GM15510 (cell line): ENCODE data around the gene PPOX.

Experiments
- POLR2A ChIP-seq: IDR thresholded peaks from 3 replicates; pipeline ENCODE4 v1.6.1; 2011; ENCODE audit warnings: borderline replicate concordance; ENCODE audit not compliant: insufficient read length; ENCODE audit errors: extremely low read depth

PPOX gene

GRCh38 chr1:161177936-161178244 is 11.7 kb downstream of the PPOX start:
- TF ChIP-seq POLR2A = no peak

GRCh38 chr1:161179698-161180097 is 13.5 kb downstream of the PPOX start:
- TF ChIP-seq POLR2A = no peak

GRCh38 chr1:161180639-161181038 is 14.4 kb downstream of the PPOX start:
- TF ChIP-seq POLR2A = no peak

GRCh38 chr1:161182214-161182613 is 16.0 kb downstream of the PPOX start:
- no peak for TF ChIP-seq POLR2A

GRCh38 chr1:161185282-161185682 is 19.1 kb downstream of the PPOX start:
- peak; percentile 28 for TF ChIP-seq POLR2A

- TF ChIP-seq POLR2A = no peak
Measured at GRCh38 chr1:161185732-161186311, 19.6 kb downstream of the PPOX start.

GRCh38 chr1:161187311-161187710 is 21.1 kb downstream of the PPOX start:
- no peak for TF ChIP-seq POLR2A

GRCh38 chr1:161188381-161188780 is 22.2 kb downstream of the PPOX start:
- no peak for TF ChIP-seq POLR2A

- TF ChIP-seq POLR2A = no peak
Measured at GRCh38 chr1:161189036-161189435, 22.8 kb downstream of the PPOX start.

GRCh38 chr1:161190962-161191521 is 24.8 kb downstream of the PPOX start:
- no peak for TF ChIP-seq POLR2A

GRCh38 chr1:161191971-161192370 is 25.7 kb downstream of the PPOX start:
- TF ChIP-seq POLR2A = no peak

GRCh38 chr1:161192476-161193465 is 26.5 kb downstream of the PPOX start:
- TF ChIP-seq POLR2A = no peak

- TF ChIP-seq POLR2A = no peak
Measured at GRCh38 chr1:161193561-161194235, 27.5 kb downstream of the PPOX start.

GRCh38 chr1:161195171-161195570 is 28.9 kb downstream of the PPOX start:
- no peak for TF ChIP-seq POLR2A

- TF ChIP-seq POLR2A = no peak
Measured at GRCh38 chr1:161196111-161196510, 29.9 kb downstream of the PPOX start.
